Fibroblast of villous mesenchyme (primary cell): ENCODE data around the gene ACOXL. TPM values are rescaled to one million over a fixed set of nuclear protein-coding genes. Genes with fewer than 3 reads are reported as not detected.

Experiments
- DNase-seq: peaks from one replicate; pipeline ENCODE4 v3.0.0-alpha.2; 2010; ENCODE audit warnings: low read depth
- H3K4me3 ChIP-seq: 2 replicates; pipeline ENCODE4 v1.5.1; 2011; ENCODE audit warnings: low read depth, mild to moderate bottlenecking, low read length
- CTCF ChIP-seq: IDR thresholded peaks from 2 replicates; pipeline ENCODE4 v1.5.1; 2012; ENCODE audit warnings: low read depth, mild to moderate bottlenecking, low read length; ENCODE audit not compliant: insufficient read depth
- total RNA-seq: library from RNA; depleted of rRNA; stranded (reverse); fragments of >200 nt; gene quantifications from 2 replicates; pipeline ENCODE4 v1.2.3, GENCODE V29; 2012

ACOXL gene
- total RNA-seq, 1 donor, result not detected

- no peak for TF ChIP-seq CTCF
- no peak overlapping the region for H3K4me3 ChIP-seq
- DNase-seq, result no peak
Observed at GRCh38 chr2:110783196-110783873, 51.0 kb downstream of the ACOXL start.

- TF ChIP-seq CTCF, result no peak
- no peak for DNase-seq
- H3K4me3 ChIP-seq, result no peak overlapping the region
Observed at GRCh38 chr2:110784047-110784631, 51.8 kb downstream of the ACOXL start.

- no peak for DNase-seq
- TF ChIP-seq CTCF, result no peak
- no peak overlapping the region for H3K4me3 ChIP-seq
Observed at GRCh38 chr2:110785439-110785838, 53.1 kb downstream of the ACOXL start.

GRCh38 chr2:110788976-110789375 is 56.6 kb downstream of the ACOXL start:
- H3K4me3 ChIP-seq, result no peak overlapping the region
- DNase-seq, result no peak
- TF ChIP-seq CTCF, result no peak

- no peak for TF ChIP-seq CTCF
- no peak for DNase-seq
- H3K4me3 ChIP-seq, result no peak overlapping the region
Observed at GRCh38 chr2:110789706-110790105, 57.3 kb downstream of the ACOXL start.

- TF ChIP-seq CTCF, result no peak
- no peak for DNase-seq
- H3K4me3 ChIP-seq, result no peak overlapping the region
Observed at GRCh38 chr2:110790907-110791306, 58.5 kb downstream of the ACOXL start.
